ENCODE measurements around the gene R3HCC1L.

The R3HCC1L gene

DNA sequence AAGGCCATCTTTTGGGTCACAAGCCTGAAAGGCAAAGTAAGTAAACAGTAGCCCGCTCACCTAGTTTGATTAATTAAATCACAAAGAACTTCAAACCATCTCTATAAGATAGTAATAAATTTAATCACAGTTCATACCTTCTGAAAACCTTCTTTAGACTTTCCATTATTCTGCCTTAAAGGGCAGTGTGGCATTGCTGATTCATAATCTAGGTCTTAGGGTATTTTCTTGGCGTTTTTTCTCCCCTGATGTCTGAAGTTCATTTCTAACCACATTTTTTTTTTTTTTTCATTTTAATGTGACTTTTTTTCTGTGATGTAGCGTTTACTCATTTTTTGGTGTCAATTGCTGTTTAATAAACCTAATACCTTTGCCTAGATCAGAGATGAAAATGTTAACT is 106.1 kb downstream of the R3HCC1L start:
- no peak for DNase-seq

- no peak for DNase-seq
Measured at GRCh38 chr10:98242823-98243222, 108.4 kb downstream of the R3HCC1L start.

DNA sequence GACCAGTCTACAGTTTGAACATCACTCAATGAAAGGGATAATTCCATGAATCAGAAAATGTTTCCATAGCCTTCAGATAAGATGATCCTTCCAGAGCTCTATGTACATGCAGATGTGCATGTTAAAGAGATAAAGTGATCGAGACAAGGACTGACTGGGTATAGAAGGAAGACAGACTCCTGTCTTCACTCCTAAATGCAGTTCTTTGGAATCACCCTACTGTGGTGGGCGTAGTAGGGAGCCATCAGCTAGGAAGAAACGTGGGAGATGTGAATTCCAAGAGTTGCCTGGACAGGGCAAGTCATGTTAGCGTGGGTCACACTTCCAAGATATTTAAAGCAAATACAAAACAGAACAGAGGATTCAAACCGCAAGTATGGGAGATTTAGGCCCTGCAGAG is 109.7 kb downstream of the R3HCC1L start:
- DNase-seq = no peak

DNA sequence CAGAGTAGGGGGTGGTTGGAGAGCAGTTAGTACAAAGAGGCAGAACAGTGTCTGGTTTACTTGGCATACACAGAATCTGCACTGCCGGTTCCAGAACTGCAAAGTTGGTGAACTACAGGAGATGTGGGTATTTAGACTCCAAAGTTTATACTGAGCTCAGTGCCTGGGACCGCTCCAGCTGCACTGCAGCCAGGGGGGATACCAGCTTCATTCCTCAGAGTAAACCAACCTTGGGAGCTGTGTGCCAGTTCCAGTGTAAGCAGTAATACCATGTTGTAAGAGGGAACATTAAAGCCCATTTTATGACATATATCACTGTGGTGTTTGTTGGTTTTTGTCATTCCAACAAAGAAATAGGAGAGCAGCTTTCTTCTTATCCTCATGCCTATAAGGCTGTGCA is 110.1 kb downstream of the R3HCC1L start:
- DNase-seq = no peak

- no peak for DNase-seq
Measured at GRCh38 chr10:98246911-98247805, 112.7 kb downstream of the R3HCC1L start.

GRCh38 chr10:98248018-98248417 is 113.6 kb downstream of the R3HCC1L start:
- DNase-seq = no peak

- no peak for DNase-seq
Measured at GRCh38 chr10:98249134-98249533, 114.7 kb downstream of the R3HCC1L start.

DNA sequence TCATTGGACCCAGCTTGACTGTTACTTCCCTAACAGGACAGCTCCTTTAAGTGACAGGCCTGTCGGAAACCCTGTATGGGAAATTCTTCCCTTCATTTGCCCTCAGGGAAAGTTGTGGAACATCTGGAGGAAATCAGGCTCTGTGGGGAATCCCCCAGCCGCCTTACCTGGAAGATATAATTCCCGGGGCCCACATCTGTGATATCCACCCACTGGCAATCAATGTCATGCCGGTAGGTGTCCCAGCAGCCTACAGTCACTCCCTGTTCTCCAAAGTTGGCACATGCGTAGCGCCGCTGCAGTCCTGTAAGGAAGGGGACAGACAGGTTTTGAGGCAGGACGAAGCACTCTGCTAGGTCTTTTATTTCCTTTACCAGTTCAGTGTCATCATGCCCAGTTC is 116.9 kb downstream of the R3HCC1L start:
- DNase-seq = no peak

DNA sequence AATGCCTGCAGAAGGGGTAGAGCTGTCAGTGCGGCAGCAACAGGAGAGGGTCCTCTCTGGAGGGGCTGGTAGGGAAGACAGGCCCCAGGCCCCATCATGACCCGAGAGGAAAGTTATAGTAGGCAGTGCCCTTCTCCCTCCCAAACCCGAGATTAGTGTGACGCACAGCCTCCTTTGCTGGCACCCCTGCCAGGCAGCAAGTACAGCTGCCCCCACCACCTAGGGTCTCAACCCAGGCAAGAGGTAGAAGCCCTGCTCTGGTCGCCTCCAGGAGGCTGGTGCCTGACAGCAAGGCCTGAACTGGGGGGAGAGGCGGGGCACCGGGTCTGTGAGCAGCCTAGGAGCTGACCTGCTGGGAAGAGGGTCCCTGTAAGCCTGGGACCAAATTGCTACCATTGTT is 118.0 kb downstream of the R3HCC1L start:
- DNase-seq = no peak

- no peak for DNase-seq
Measured at GRCh38 chr10:98253499-98253898, 119.0 kb downstream of the R3HCC1L start.

GRCh38 chr10:98254234-98254974 is 119.9 kb downstream of the R3HCC1L start:
- DNase-seq = no peak

- DNase-seq = no peak
Measured at GRCh38 chr10:98255146-98255877, 120.9 kb downstream of the R3HCC1L start.

DNA sequence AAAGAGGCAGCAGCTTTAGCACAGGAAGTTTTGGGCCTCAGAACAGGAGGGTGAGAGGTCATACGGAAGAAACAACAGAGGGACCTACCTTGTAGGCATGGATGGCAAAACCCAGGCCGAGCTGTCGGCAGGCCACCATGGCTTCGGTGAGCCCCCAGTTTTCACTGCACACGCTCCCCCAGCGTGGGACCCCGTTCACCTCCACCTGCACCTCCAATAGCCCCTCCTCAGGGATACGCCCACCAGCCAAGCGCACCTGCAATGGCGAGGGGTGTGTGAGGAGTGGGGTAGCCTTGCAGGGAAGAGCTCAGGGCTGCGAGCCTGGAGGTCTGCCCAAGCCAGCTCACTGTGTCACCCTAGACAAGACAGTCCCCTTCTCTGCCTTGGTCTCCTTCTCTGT is 122.2 kb downstream of the R3HCC1L start:
- DNase-seq = no peak

DNA sequence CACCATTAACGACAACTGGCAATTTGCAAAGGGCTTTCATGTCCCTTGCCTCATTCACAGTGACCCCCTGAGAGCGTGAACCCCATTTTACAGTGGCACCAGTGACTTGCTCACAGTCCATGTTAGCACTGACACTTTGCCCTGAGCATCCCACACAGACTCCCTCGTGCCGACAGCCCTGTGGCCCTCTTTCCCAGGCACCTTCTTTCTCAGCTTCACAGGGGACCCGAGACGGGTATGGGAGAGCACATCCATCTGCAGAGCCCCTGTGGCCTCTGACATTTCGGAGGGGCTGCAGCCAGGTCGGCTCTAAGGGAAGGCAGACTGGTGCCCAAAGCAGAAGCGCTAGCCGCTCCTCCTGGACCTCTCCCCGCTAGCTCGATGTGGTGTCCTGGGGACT is 122.7 kb downstream of the R3HCC1L start:
- DNase-seq = no peak

DNA sequence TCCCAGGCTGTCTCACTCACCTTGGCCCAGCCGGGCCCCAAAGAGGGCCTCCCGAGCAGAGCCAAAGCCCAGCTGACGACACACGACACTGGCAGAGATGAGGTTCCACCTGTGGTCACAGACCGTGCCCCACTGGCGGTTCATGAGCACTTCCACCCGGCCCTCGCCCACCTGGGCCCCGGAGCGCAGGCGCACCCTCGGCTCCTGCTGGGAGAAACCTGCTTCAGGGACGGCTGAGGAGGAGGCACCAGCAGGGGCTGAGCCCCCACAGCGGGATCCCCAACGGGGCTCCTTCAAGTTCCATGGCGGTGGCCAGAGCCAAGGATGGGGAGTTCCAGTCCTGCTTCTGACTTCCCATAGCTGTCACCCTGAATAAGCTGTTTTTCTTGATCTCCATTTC is 123.5 kb downstream of the R3HCC1L start:
- DNase-seq = no peak

GRCh38 chr10:98258683-98259454 is 124.4 kb downstream of the R3HCC1L start:
- DNase-seq = no peak

DNA sequence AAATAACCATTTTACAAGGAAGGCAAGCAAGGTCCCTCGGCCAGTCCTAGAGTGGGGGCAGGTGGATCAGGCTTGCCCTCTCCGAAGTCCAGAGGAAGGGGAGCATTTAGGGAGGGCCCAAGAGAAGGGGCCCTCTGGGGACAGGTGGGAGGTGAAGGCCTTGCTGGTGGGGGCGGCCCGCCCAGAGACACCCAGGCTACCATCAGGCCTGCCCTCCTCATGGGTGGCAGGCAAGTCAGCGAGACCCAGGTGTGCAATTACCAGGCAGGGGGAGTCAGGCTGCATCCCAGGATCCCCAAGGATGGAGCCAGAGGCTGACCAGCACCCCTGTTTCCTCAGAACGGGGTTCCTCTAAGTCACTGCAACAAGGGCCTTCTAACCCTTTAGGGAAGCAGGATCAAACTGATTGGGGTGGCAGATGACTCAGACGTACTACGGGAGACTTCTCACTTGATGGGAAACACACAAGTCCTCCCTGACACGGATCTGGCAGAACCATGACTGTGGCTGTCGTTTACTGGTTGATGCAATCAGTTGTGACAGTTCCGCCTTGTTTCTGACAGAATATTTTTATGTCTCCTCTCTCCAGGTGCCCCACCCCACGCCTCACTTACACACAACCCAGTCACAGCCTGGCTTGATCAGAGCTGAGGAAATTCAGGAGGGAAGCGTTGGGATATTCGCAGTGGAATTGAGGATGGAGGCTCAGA is 125.3 kb downstream of the R3HCC1L start:
- no peak for DNase-seq

DNA sequence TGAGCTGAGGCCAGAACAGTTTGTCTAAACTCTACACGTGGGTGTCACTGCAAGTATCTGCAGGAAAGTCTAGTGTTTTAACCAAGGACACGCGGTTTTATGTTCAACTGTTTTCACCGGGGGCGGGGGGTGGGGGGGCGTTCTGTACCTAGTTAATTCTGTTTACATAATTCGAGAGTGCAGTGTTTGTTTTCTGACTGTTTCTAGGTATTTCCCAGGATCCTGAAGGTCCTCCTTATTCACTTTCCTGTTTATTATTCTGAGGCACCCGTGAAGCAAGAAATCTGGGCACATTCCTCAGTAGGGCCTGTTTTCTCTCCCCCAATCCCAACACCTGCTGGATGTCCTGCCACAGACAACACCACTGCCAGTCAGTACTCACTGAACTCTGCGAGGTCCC is 125.9 kb downstream of the R3HCC1L start:
- DNase-seq = no peak

- no peak for DNase-seq
Measured at GRCh38 chr10:98260752-98261151, 126.3 kb downstream of the R3HCC1L start.

DNA sequence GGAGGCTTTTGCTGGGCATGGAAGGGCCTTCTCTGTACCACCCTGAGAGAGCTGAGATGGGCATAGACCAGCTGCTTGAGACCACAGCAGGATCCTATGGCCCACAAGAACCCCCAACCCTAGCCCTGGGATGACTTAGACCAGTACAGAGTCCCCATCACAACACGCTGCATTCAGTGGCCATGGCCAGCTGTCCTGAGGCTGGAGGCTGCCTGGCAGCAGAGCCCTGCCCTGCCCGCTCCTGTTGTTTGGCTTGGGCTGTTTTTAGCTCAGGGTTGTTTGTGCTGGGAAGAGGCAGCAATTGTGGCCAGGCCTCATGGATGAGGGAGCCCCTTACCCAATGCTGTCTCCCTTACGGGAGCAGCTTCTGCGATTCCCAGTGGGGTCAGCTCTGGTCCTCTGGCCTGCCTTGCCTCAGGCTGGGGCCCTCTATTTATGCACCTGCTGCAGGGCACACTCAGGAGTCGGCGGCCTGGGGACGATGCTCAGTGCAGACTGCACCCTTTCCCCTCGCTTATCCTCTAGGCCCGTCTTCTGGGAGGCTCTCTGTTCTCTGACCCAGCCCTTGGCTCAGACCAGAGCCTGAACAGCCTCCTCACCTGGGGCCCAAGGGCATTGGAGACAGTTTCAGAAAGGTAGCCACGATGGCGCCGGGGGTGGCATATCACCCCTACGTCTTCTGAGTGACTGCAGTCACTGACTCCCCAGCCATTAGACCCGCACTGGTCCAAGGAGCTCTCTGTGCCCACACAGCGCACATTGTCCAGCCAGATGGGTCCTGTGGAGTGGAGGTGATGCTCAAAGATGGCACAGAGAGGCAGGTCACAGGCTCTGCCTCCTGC is 127.2 kb downstream of the R3HCC1L start:
- DNase-seq = no peak

DNA sequence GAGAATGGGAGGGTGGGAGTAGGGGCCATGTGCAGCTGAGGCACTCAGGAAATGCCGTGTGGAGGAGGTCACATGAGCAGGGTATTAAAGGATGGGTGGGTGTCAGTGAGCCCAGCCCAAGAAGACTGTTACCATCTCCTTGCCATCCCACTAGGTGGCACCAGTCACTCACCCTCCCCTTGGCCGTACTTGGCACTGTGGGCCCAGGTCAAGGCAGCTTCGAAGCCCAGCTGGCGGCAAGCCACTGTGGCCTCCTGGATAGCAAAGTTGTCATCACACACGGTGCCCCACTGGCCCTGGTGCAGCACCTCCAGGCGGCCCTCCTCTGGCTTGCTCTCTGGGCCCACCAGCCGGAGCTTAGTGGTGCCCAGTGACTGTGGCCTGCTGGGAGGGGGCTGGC is 128.1 kb downstream of the R3HCC1L start:
- DNase-seq = no peak

All from activated CD4-positive, alpha-beta T cell treated with anti-CD3 and anti-CD28 coated beads for 1 hour (primary cell).